DOHH2 (cell line): ENCODE data around the gene KCNH1.

Experiments
- H3F3A ChIP-seq: fragments of 200-600 bp; sonication (generic), shearing (Covaris generic); 2 replicates; pipeline ENCODE4 v1.6.0; 2016; ENCODE audit warnings: antibody characterized with exemption, mild to moderate bottlenecking; ENCODE audit not compliant: control insufficient read depth, insufficient read depth
- H3K27ac ChIP-seq: fragments of 200-600 bp; sonication (generic); 2 replicates; pipeline ENCODE4 v1.5.1; 2014; ENCODE audit warnings: low read depth, mild to moderate bottlenecking, low read length, moderate library complexity
- H3K27me3 ChIP-seq: fragments of 200-600 bp; sonication (generic); 2 replicates; pipeline ENCODE4 v1.6.1; 2014; ENCODE audit warnings: mild to moderate bottlenecking, low read length, mixed read lengths; ENCODE audit not compliant: control insufficient read depth
- H3K36me3 ChIP-seq: fragments of 200-600 bp; sonication (generic); 2 replicates; pipeline ENCODE4 v1.6.1; 2014; ENCODE audit warnings: mild to moderate bottlenecking, low read length, moderate library complexity, mixed read lengths; ENCODE audit not compliant: control insufficient read depth
- H3K4me1 ChIP-seq: fragments of 200-600 bp; sonication (generic); 2 replicates; pipeline ENCODE4 v1.6.1; 2014; ENCODE audit warnings: mild to moderate bottlenecking, low read length, mixed read lengths; ENCODE audit not compliant: control insufficient read depth
- H3K4me2 ChIP-seq: fragments of 200-600 bp; sonication (generic); 2 replicates; pipeline ENCODE4 v1.6.0; 2014; ENCODE audit warnings: mild to moderate bottlenecking, low read length, moderate library complexity
- H3K4me3 ChIP-seq: fragments of 200-600 bp; sonication (generic); 2 replicates; pipeline ENCODE4 v1.5.1; 2014; ENCODE audit warnings: mild to moderate bottlenecking, low read length, mixed read lengths
- H3K79me2 ChIP-seq: fragments of 200-600 bp; sonication (generic); 2 replicates; pipeline ENCODE4 v1.6.1; 2014; ENCODE audit warnings: mild to moderate bottlenecking, low read length, mixed read lengths; ENCODE audit not compliant: control insufficient read depth
- H3K9me2 ChIP-seq: fragments of 200-600 bp; sonication (generic); replicated peaks from 2 replicates; pipeline ENCODE4 v1.6.1; 2014; ENCODE audit warnings: mild to moderate bottlenecking, low read length, mixed read lengths; ENCODE audit not compliant: control insufficient read depth
- H3K9me3 ChIP-seq: fragments of 200-600 bp; sonication (generic); 2 replicates; pipeline ENCODE4 v1.6.1; 2014; ENCODE audit warnings: antibody characterized with exemption, low read length, mixed read lengths; ENCODE audit not compliant: control insufficient read depth, insufficient read depth
- H4K20me1 ChIP-seq: fragments of 200-600 bp; sonication (generic); 2 replicates; pipeline ENCODE4 v1.6.0; 2014; ENCODE audit warnings: low read depth, mild to moderate bottlenecking, antibody characterized with exemption, low read length, moderate library complexity; ENCODE audit not compliant: control insufficient read depth, insufficient read depth
- EZH2phosphoT487 ChIP-seq: fragments of 200-600 bp; sonication (generic); IDR thresholded peaks from 2 replicates; pipeline ENCODE4 v1.6.1; 2017; ENCODE audit warnings: borderline replicate concordance, mild to moderate bottlenecking, antibody characterized with exemption, low read length, moderate library complexity, mixed read lengths
- TF ChIP-seq, protein P1 (sequence below): fragments of 200-600 bp; sonication (generic); IDR thresholded peaks from one replicate; pipeline ENCODE4 v1.5.1; 2014; ENCODE audit warnings: antibody characterized with exemption, mild to moderate bottlenecking, low read depth, low read length; ENCODE audit not compliant: poor library complexity, severe bottlenecking

Gene KCNH1

DNA sequence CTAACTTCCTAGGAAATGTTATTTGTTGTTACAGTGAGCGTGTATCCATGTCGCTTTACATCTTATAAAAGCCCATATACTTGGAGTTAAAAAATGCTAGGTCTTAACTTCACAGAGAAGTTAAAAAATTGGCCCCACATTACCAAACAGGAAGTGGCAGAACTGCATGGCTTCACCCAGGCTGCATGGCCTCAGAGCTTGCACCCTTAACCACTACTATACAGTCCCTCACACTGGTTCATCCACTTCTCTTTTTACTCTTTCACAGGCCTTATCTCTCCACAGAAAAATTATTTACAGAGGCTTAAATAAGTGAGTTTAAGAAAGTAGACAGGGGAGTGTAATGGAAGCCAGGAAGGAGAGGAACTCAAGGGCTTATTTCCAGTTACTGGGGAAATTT lies 402.8 kb downstream of the KCNH1 start:
- H3F3A ChIP-seq: no peaks in the 10 kb centered on the region
- no peaks in the 10 kb centered on the region for H3K79me2 ChIP-seq
- no peaks in the 10 kb centered on the region for H3K4me1 ChIP-seq
- no peaks in the 10 kb centered on the region for H3K9me3 ChIP-seq
- H3K4me2 ChIP-seq: no peak overlapping the region
- no peak overlapping the region for H3K27ac ChIP-seq
- no peaks in the 10 kb centered on the region for H4K20me1 ChIP-seq
- TF ChIP-seq, protein P1, sequence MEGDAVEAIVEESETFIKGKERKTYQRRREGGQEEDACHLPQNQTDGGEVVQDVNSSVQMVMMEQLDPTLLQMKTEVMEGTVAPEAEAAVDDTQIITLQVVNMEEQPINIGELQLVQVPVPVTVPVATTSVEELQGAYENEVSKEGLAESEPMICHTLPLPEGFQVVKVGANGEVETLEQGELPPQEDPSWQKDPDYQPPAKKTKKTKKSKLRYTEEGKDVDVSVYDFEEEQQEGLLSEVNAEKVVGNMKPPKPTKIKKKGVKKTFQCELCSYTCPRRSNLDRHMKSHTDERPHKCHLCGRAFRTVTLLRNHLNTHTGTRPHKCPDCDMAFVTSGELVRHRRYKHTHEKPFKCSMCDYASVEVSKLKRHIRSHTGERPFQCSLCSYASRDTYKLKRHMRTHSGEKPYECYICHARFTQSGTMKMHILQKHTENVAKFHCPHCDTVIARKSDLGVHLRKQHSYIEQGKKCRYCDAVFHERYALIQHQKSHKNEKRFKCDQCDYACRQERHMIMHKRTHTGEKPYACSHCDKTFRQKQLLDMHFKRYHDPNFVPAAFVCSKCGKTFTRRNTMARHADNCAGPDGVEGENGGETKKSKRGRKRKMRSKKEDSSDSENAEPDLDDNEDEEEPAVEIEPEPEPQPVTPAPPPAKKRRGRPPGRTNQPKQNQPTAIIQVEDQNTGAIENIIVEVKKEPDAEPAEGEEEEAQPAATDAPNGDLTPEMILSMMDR: no peak
- no peak for TF ChIP-seq EZH2phosphoT487
- no peaks in the 10 kb centered on the region for H3K9me2 ChIP-seq
- H3K27me3 ChIP-seq: no peaks in the 10 kb centered on the region
- no peaks in the 10 kb centered on the region for H3K36me3 ChIP-seq
- no peak overlapping the region for H3K4me3 ChIP-seq

DNA sequence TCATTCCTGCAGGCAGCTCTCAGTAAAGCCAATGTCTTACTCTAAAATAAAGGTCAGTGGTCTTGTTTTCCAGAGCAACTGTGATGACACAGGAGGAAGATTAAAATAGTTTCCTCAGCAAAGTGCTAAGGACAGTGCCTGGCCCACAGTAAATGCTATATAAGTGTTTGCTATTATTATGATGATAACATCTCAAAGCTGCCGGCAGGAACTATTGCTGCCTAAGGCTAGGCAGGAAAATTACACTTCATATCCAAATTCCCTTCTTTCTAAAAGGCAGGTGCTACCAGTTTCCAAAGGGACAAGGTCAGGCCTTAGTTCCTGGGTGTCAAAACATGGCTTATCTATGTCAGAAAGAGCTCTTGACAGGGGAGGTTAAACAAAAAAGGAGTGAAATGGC lies 403.9 kb downstream of the KCNH1 start:
- H3K36me3 ChIP-seq: no peaks in the 10 kb centered on the region
- H3K4me1 ChIP-seq: no peaks in the 10 kb centered on the region
- H3K9me3 ChIP-seq: no peaks in the 10 kb centered on the region
- no peaks in the 10 kb centered on the region for H4K20me1 ChIP-seq
- H3K9me2 ChIP-seq: no peaks in the 10 kb centered on the region
- no peak overlapping the region for H3K27ac ChIP-seq
- TF ChIP-seq EZH2phosphoT487: no peak
- TF ChIP-seq, protein P1: no peak
- H3K79me2 ChIP-seq: no peaks in the 10 kb centered on the region
- no peak overlapping the region for H3K4me2 ChIP-seq
- H3K27me3 ChIP-seq: no peaks in the 10 kb centered on the region
- H3F3A ChIP-seq: no peaks in the 10 kb centered on the region
- no peak overlapping the region for H3K4me3 ChIP-seq

DNA sequence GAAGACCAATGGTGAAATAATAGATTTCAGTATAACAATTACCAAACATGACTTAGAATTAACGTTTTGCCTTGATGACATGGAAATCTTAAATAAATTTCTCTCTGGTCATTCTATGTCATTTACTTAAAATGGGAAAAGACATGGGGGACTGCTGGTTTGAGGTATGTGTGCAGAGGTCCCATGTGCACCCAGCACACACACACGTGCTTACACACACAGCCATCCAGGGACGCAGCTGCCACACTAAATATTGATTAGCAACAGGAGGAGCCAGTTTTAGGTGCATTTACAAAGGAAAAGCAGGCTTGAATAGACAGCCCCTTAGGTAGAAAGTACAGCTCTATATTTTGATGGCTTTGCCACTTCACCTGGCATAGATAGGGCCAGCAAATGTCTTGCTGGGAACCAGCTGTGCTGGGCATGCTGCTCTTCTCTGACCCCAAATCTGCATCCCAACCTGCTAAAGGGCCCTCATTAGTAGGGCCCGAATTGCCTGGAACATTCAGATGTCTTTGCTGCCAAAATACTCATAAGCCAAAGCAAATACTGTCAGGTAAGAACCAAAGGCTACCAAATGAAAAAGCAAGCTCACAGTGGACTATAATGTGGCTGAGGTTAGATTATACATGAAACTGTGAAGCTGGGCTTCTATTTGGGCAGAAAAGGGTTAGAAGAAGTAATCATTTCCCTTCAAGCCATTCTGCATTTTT lies 405.4 kb downstream of the KCNH1 start:
- Histone ChIP-seq H3F3A (no peaks in the 10 kb centered on the region), H4K20me1 (no peaks in the 10 kb centered on the region), H3K27ac (no peak overlapping the region), H3K4me1 (no peaks in the 10 kb centered on the region), H3K4me2 (no peak overlapping the region), H3K79me2 (no peaks in the 10 kb centered on the region), H3K4me3 (no peak overlapping the region), H3K9me3 (no peaks in the 10 kb centered on the region), H3K9me2 (no peaks in the 10 kb centered on the region), H3K27me3 (no peaks in the 10 kb centered on the region), H3K36me3 (no peaks in the 10 kb centered on the region)
- TF ChIP-seq, protein P1: no peak
- no peak for TF ChIP-seq EZH2phosphoT487
